OCI-LY1 (cell line): ENCODE results near the gene ELL.

Experiments
- H2AFZ ChIP-seq: fragments of 200-600 bp; sonication (generic), shearing (Covaris generic); 2 replicates; pipeline ENCODE4 v1.6.0; 2014; ENCODE audit warnings: antibody characterized with exemption, mild to moderate bottlenecking, low read length
- H3F3A ChIP-seq: fragments of 200-600 bp; sonication (generic), shearing (Covaris generic); 2 replicates; pipeline ENCODE4 v1.6.0; 2014; ENCODE audit warnings: mild to moderate bottlenecking, antibody characterized with exemption, low read length, moderate library complexity; ENCODE audit not compliant: insufficient read depth
- H3K27ac ChIP-seq: fragments of 200-600 bp; sonication (generic); 2 replicates; pipeline ENCODE4 v1.5.1; 2014; ENCODE audit warnings: low read length, mixed run types, mild to moderate bottlenecking, low read depth; ENCODE audit not compliant: poor library complexity, severe bottlenecking
- H3K27me3 ChIP-seq: fragments of 200-600 bp; sonication (generic); 2 replicates; pipeline ENCODE4 v1.6.0; 2014; ENCODE audit warnings: antibody characterized with exemption, mild to moderate bottlenecking, low read length, moderate library complexity; ENCODE audit not compliant: insufficient read depth
- H3K36me3 ChIP-seq: fragments of 200-600 bp; sonication (generic); 2 replicates; pipeline ENCODE4 v1.6.1; 2014; ENCODE audit warnings: mild to moderate bottlenecking, antibody characterized with exemption, low read length, moderate library complexity, mixed read lengths; ENCODE audit not compliant: insufficient read depth
- H3K4me1 ChIP-seq: fragments of 200-600 bp; sonication (generic); 2 replicates; pipeline ENCODE4 v1.5.1; 2014; ENCODE audit warnings: mild to moderate bottlenecking, low read length, moderate library complexity; ENCODE audit not compliant: insufficient read depth, severe bottlenecking
- H3K4me2 ChIP-seq: fragments of 200-600 bp; sonication (generic), shearing (Covaris generic); 2 replicates; pipeline ENCODE4 v1.6.1; 2014; ENCODE audit warnings: low read length
- H3K4me3 ChIP-seq: fragments of 200-600 bp; sonication (generic); 2 replicates; pipeline ENCODE4 v1.5.1; 2014; ENCODE audit warnings: low read length, low read depth, mild to moderate bottlenecking, mixed read lengths; ENCODE audit not compliant: poor library complexity, severe bottlenecking
- H3K79me2 ChIP-seq: fragments of 200-600 bp; shearing (Covaris generic); 2 replicates; pipeline ENCODE4 v1.6.1; 2016; ENCODE audit warnings: mixed run types, low read length, mixed read lengths; ENCODE audit not compliant: insufficient read depth
- H3K9ac ChIP-seq: fragments of 200-600 bp; sonication (generic), shearing (Covaris generic); 2 replicates; pipeline ENCODE4 v1.6.1; 2014; ENCODE audit warnings: mild to moderate bottlenecking, low read length, mixed read lengths
- H3K9me2 ChIP-seq: fragments of 200-600 bp; sonication (generic), shearing (Covaris generic); 2 replicates; pipeline ENCODE4 v1.6.1; 2014; ENCODE audit warnings: low read depth, mild to moderate bottlenecking, low read length, mixed read lengths
- H3K9me3 ChIP-seq: fragments of 200-600 bp; shearing (Covaris generic); 2 replicates; pipeline ENCODE4 v1.6.1; 2014; ENCODE audit warnings: low read length, mixed read lengths
- H4K20me1 ChIP-seq: fragments of 200-600 bp; sonication (generic), shearing (Covaris generic); 2 replicates; pipeline ENCODE4 v1.6.0; 2016; ENCODE audit warnings: mild to moderate bottlenecking, low read length; ENCODE audit not compliant: insufficient read depth
- EZH2 ChIP-seq: fragments of 200-600 bp; sonication (generic), shearing (Covaris generic); IDR thresholded peaks from 2 replicates; pipeline ENCODE4 v1.8.0; 2017; ENCODE audit warnings: borderline replicate concordance, mixed run types, mild to moderate bottlenecking, antibody characterized with exemption, low read length, moderate library complexity, mixed read lengths
- TF ChIP-seq, protein P1 (sequence below): fragments of 200-600 bp; sonication (generic), shearing (Covaris generic); IDR thresholded peaks from 2 replicates; pipeline ENCODE4 v1.5.1; 2017; ENCODE audit warnings: mild to moderate bottlenecking, antibody characterized with exemption, low read length, moderate library complexity, mixed read lengths

The ELL gene

DNA sequence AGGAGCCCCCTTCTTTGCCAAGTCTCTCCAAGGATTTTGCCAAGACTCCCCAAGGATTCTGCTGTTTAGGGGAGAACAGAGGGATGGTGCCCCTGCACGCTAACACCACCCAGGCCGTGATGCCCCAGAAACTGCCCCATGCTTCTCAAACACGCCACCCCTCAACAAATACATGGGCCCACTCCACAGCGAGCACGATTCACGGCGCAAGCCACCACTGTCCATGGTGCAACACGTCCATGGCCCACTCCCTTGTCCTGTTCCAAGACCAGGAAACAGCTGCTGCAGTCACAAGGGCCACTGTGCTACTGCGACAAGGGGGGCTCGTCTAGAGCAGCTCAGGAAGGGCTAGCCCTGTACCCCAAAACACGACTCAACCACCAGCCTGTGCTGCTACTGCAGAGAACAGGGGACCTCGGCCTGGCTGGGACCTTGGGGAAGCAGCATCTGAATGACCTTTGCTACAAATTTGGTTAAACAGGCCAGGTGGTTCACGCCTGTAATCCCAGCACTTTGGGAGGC, 47.4 kb downstream of the ELL start:
- no peaks in the 10 kb centered on the region for H4K20me1 ChIP-seq
- H3K27ac ChIP-seq = no peak overlapping the region
- no peaks in the 10 kb centered on the region for H3K9me2 ChIP-seq
- no peaks in the 10 kb centered on the region for H3K79me2 ChIP-seq
- no peak overlapping the region for H3K4me2 ChIP-seq
- no peaks in the 10 kb centered on the region for H3K36me3 ChIP-seq
- no peaks in the 10 kb centered on the region for H3K9me3 ChIP-seq
- H3K9ac ChIP-seq = no peak overlapping the region
- H3K27me3 ChIP-seq = no peaks in the 10 kb centered on the region
- peaks cover 8% of the 10 kb centered on the region for H3K4me1 ChIP-seq
- no peak overlapping the region for H3K4me3 ChIP-seq
- no peak overlapping the region for H2AFZ ChIP-seq
- H3F3A ChIP-seq = no peaks in the 10 kb centered on the region
- TF ChIP-seq EZH2 = no peak
- TF ChIP-seq, protein P1, sequence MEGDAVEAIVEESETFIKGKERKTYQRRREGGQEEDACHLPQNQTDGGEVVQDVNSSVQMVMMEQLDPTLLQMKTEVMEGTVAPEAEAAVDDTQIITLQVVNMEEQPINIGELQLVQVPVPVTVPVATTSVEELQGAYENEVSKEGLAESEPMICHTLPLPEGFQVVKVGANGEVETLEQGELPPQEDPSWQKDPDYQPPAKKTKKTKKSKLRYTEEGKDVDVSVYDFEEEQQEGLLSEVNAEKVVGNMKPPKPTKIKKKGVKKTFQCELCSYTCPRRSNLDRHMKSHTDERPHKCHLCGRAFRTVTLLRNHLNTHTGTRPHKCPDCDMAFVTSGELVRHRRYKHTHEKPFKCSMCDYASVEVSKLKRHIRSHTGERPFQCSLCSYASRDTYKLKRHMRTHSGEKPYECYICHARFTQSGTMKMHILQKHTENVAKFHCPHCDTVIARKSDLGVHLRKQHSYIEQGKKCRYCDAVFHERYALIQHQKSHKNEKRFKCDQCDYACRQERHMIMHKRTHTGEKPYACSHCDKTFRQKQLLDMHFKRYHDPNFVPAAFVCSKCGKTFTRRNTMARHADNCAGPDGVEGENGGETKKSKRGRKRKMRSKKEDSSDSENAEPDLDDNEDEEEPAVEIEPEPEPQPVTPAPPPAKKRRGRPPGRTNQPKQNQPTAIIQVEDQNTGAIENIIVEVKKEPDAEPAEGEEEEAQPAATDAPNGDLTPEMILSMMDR = no peak

GRCh38 chr19:18473706-18474087, 48.2 kb downstream of the ELL start:
- Histone ChIP-seq H3K36me3 (no peaks in the 10 kb centered on the region), H3K9ac (no peak overlapping the region), H2AFZ (no peak overlapping the region), H3K4me2 (no peak overlapping the region), H3K4me3 (no peak overlapping the region), H4K20me1 (no peaks in the 10 kb centered on the region), H3K27ac (no peak overlapping the region), H3F3A (no peaks in the 10 kb centered on the region), H3K4me1 (peaks cover under 1% of the 10 kb centered on the region), H3K9me3 (no peaks in the 10 kb centered on the region), H3K79me2 (no peaks in the 10 kb centered on the region), H3K9me2 (no peaks in the 10 kb centered on the region), H3K27me3 (no peaks in the 10 kb centered on the region)
- no peak for TF ChIP-seq EZH2
- TF ChIP-seq, protein P1 = no peak

- no peak overlapping the region for H3K4me3 ChIP-seq
- H3K27me3 ChIP-seq = no peaks in the 10 kb centered on the region
- H2AFZ ChIP-seq = no peak overlapping the region
- H3K36me3 ChIP-seq = no peaks in the 10 kb centered on the region
- H3F3A ChIP-seq = no peaks in the 10 kb centered on the region
- H3K9me3 ChIP-seq = no peaks in the 10 kb centered on the region
- H3K79me2 ChIP-seq = no peaks in the 10 kb centered on the region
- no peak for TF ChIP-seq EZH2
- TF ChIP-seq, protein P1 = no peak
- no peak overlapping the region for H3K4me2 ChIP-seq
- H3K27ac ChIP-seq = no peak overlapping the region
- no peaks in the 10 kb centered on the region for H3K4me1 ChIP-seq
- H3K9me2 ChIP-seq = no peaks in the 10 kb centered on the region
- no peaks in the 10 kb centered on the region for H4K20me1 ChIP-seq
- H3K9ac ChIP-seq = no peak overlapping the region
These were observed 48.7 kb downstream of the ELL start for GRCh38 chr19:18473003-18473705.
